GM12873 (cell line): ENCODE data around the gene GPX7.

Experiments
- TF ChIP-seq, protein P1 (sequence below): IDR thresholded peaks from 2 replicates; pipeline ENCODE4 v1.5.1; 2012; ENCODE audit warnings: low read depth, mild to moderate bottlenecking, moderate library complexity, low read length, control low read depth; ENCODE audit not compliant: insufficient read depth; ENCODE audit errors: missing control alignments

The GPX7 gene

DNA sequence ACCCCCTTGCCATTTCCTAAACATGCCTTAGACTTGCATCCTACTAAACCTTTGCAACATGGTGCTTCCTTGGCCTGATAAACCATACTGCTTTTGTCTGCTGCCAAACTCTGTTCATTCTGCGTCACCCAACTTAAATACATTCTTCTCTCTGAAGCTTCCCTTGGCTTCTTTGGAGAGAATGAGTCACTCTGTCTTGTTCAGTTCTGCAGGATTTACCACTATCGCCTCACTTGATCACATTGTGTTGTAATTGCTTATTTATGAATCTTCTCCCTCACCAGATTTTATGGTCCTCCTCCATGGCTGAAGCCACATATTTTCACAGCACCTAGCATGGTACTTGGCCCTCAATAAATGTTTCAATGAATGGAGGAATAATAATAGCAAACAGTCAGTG, 27.6 kb upstream of the GPX7 start:
- TF ChIP-seq, protein P1, sequence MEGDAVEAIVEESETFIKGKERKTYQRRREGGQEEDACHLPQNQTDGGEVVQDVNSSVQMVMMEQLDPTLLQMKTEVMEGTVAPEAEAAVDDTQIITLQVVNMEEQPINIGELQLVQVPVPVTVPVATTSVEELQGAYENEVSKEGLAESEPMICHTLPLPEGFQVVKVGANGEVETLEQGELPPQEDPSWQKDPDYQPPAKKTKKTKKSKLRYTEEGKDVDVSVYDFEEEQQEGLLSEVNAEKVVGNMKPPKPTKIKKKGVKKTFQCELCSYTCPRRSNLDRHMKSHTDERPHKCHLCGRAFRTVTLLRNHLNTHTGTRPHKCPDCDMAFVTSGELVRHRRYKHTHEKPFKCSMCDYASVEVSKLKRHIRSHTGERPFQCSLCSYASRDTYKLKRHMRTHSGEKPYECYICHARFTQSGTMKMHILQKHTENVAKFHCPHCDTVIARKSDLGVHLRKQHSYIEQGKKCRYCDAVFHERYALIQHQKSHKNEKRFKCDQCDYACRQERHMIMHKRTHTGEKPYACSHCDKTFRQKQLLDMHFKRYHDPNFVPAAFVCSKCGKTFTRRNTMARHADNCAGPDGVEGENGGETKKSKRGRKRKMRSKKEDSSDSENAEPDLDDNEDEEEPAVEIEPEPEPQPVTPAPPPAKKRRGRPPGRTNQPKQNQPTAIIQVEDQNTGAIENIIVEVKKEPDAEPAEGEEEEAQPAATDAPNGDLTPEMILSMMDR = no peak

DNA sequence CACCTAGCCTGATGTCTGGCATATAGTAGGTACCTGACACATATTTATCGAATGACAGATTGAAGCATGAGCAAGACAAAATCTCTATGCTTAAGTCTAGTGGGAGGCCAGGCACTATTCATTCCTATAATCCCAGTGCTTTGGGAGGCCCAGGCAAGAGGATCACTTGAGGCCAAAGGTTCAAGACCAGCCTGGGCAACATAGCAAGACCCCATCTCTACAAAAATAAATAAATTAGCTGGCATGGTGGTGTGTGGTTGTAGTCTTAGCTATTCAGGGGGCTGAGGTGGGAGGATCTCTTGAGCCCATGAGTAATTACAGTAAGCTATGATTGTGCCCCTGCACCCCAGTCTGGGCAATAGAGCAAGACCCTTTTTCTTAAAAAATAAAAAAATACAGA, 26.1 kb upstream of the GPX7 start:
- TF ChIP-seq, protein P1 = no peak

DNA sequence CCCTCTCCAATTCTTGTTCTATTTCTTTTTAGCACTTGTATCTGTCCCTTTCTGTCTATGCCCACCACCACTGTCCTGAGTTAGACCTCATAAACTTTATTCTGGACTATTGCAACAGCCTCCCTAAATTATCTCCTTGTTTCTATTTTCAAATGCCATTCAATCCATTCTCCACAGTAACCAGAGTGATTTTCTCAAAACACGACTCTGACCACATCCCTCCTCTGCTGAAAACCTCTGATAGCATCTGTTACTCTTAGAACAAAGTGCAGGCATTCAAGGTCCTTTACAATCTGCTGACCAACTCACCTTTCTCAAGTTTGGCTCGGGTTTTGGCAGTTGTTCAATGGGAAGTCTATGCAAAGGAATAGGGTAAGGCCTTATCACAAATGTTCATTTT, 22.8 kb upstream of the GPX7 start:
- TF ChIP-seq, protein P1 = no peak

DNA sequence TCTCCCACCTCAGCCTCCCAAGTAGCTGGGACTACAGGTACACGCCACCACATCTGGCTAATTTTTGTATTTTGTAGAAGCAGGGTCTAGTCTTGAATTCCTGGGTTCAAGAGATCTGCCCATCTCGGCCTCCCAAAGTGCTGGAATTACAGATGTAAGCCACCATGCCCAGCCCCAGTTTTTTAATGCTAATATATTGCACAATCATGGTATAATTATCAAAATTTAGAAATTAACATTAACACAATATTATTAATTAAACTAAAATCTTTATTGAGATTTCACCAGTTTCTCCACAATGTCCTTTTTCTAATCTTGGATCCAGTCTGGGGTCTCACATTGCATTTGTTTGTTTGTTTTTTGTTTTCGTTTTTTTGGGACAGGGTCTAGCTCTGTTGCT, 21.9 kb upstream of the GPX7 start:
- TF ChIP-seq, protein P1 = no peak

DNA sequence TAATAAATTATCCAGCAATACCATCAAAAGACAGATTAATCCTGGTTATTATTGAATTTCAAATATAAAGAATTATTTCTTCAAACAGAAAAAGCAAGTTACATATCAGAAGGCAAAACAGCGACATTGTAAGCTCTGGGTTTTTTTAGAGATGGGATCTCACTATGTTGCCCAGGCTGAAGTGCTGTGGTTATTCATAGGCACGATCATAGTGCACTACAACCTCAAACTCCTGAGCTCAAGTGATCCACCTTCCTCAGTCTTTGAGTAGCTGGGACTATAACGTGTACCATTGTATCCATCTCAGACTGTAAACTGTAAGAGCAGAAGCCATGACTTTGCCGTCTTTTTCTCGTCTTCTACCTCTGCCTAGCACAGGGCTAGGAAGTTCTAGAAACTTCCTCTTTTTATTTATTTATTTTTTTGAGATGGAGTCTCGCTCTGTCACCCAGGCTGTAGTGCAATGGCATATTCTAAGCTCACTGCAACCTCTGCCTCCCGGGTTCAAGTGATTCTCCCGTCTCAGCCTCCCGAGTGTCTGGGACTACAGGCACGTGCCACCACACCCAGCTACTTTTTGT, 20.0 kb upstream of the GPX7 start:
- TF ChIP-seq, protein P1 = no peak

DNA sequence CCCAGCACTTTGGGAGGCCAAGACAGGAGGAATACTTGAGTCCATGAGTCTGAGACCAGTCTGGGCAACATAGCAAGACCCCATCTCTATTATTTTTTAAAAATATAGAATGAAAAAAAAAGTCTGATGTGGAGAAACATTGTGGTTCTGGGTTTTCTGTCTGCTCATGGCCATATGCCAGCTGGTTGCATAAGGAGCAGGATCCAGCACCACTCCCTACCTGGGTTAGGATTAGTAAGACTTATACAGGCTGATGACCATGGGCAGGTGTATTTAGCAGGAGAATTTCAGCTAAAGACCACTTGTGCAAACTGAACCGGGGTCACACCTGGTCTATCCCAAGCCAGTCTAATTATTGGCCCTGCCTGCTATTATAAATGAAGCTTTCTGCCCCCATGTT, 16.7 kb upstream of the GPX7 start:
- TF ChIP-seq, protein P1 = no peak

DNA sequence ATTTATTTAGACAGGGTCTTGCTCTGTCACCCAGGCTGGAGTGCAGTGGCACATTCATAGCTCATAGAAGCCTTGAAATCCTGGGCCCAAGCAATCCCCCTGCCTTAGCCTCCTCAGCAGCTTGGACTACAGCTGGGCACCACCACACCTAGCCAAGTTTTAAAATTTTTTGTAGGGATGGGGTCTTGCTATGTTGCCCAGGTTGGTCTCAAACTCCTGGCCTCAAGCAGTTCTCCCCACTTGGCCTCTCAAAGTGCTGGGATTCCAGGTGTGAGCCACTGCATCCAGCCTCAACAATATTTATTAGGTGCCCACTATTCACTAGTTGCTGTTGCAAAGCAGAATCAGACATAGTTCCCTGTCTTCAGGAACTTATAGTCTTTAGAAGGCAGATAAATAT, 14.1 kb upstream of the GPX7 start:
- TF ChIP-seq, protein P1 = no peak
